Peyer's patch (tissue), 4 donors: ENCODE results near the gene VAMP4.

ENCODE experiments used
- CTCF ChIP-seq, 6 experiments: fragments of 450-650 bp in 4 of 6; fragments of 200-600 bp in 2 of 6; sonication (generic) in 1 of 6; IDR thresholded peaks; one replicate each; pipeline ENCODE4 v1.5.1; 2017 to 2019; ENCODE audit warnings: antibody characterized with exemption in 6 of 6, mild to moderate bottlenecking in 3 of 6, moderate library complexity in 1 of 6
- POLR2A ChIP-seq, 2 donors: fragments of 450-650 bp; IDR thresholded peaks; one replicate each; pipeline ENCODE4 v1.5.1; 2017; ENCODE audit warnings: antibody characterized with exemption in 2 of 2, mild to moderate bottlenecking in 2 of 2, moderate library complexity in 2 of 2

- TF ChIP-seq CTCF (IDR thresholded peaks at IDR 0.05) (no peak), POLR2A (IDR thresholded peaks at IDR 0.05) (no peak)
Observed at GRCh38 chr1:171702598-171702997, 39.3 kb downstream of the VAMP4 start.
